HG03575 (cell line): ENCODE measurements around the gene SLFN11.
"Not testable (repeated sequence)": the region's sequence is repeated elsewhere in the genome, so short reads cannot be mapped to it uniquely, and the experiment has no call there.

Source experiments
- ATAC-seq: cut with Tn5 transposase; IDR thresholded peaks from one replicate; pipeline ENCODE4 v1.9.1; 2021; ENCODE audit not compliant: unreplicated experiment, insufficient number of reproducible peaks, low FRiP score; ENCODE audit errors: extremely low read depth

Gene SLFN11

GRCh38 chr17:35373534-35373983 is at the start of gene SLFN11:
Gene SLFN11, minus strand, starts transcription at chr17:35373621. Its CDS starts 9,814 bp downstream, at chr17:35363807.
- ATAC-seq, result no peak

- ATAC-seq, result not testable (repeated sequence)
Observed at GRCh38 chr17:35421069-35421468, 47.6 kb upstream of the SLFN11 start.

GRCh38 chr17:35416659-35417058 is 43.2 kb upstream of the SLFN11 start:
- ATAC-seq, result no peak

- ATAC-seq, result not testable (repeated sequence)
Observed at GRCh38 chr17:35414707-35415106, 41.3 kb upstream of the SLFN11 start.

GRCh38 chr17:35414247-35414646 is 40.8 kb upstream of the SLFN11 start:
- no peak for ATAC-seq

GRCh38 chr17:35407531-35407930 is 34.1 kb upstream of the SLFN11 start:
- no peak for ATAC-seq

GRCh38 chr17:35406568-35406967 is 33.1 kb upstream of the SLFN11 start:
- ATAC-seq, result no peak

GRCh38 chr17:35404360-35404759 is 30.9 kb upstream of the SLFN11 start:
- ATAC-seq, result no peak

GRCh38 chr17:35393783-35394182 is 20.4 kb upstream of the SLFN11 start:
- ATAC-seq, result not testable (repeated sequence)

GRCh38 chr17:35390663-35391062 is 17.2 kb upstream of the SLFN11 start:
- ATAC-seq, result no peak

GRCh38 chr17:35390156-35390555 is 16.7 kb upstream of the SLFN11 start:
- no peak for ATAC-seq

GRCh38 chr17:35387496-35387895 is 14.1 kb upstream of the SLFN11 start:
- no peak for ATAC-seq

GRCh38 chr17:35377706-35378105 is 4.3 kb upstream of the SLFN11 start:
- ATAC-seq, result no peak

GRCh38 chr17:35377068-35377467 is 3.6 kb upstream of the SLFN11 start:
- no peak for ATAC-seq

GRCh38 chr17:35376245-35376644 is 2.8 kb upstream of the SLFN11 start:
- ATAC-seq, result no peak

- no peak for ATAC-seq
Observed at GRCh38 chr17:35374766-35375344, 1.4 kb upstream of the SLFN11 start.

GRCh38 chr17:35373984-35374765 is 754 bp upstream of the SLFN11 start:
- ATAC-seq, result no peak

GRCh38 chr17:35372846-35373533 is 431 bp downstream of the SLFN11 start:
- ATAC-seq, result no peak

- ATAC-seq, result no peak
Observed at GRCh38 chr17:35371934-35372333, 1.5 kb downstream of the SLFN11 start.
